DOHH2 (cell line): ENCODE results near the gene FGA.

Source experiments
- H3F3A ChIP-seq: fragments of 200-600 bp; sonication (generic), shearing (Covaris generic); 2 replicates; pipeline ENCODE4 v1.6.0; 2016; ENCODE audit warnings: antibody characterized with exemption, mild to moderate bottlenecking; ENCODE audit not compliant: control insufficient read depth, insufficient read depth
- H3K27ac ChIP-seq: fragments of 200-600 bp; sonication (generic); 2 replicates; pipeline ENCODE4 v1.5.1; 2014; ENCODE audit warnings: low read depth, mild to moderate bottlenecking, low read length, moderate library complexity
- H3K27me3 ChIP-seq: fragments of 200-600 bp; sonication (generic); 2 replicates; pipeline ENCODE4 v1.6.1; 2014; ENCODE audit warnings: mild to moderate bottlenecking, low read length, mixed read lengths; ENCODE audit not compliant: control insufficient read depth
- H3K36me3 ChIP-seq: fragments of 200-600 bp; sonication (generic); 2 replicates; pipeline ENCODE4 v1.6.1; 2014; ENCODE audit warnings: mild to moderate bottlenecking, low read length, moderate library complexity, mixed read lengths; ENCODE audit not compliant: control insufficient read depth
- H3K4me1 ChIP-seq: fragments of 200-600 bp; sonication (generic); 2 replicates; pipeline ENCODE4 v1.6.1; 2014; ENCODE audit warnings: mild to moderate bottlenecking, low read length, mixed read lengths; ENCODE audit not compliant: control insufficient read depth
- H3K4me2 ChIP-seq: fragments of 200-600 bp; sonication (generic); 2 replicates; pipeline ENCODE4 v1.6.0; 2014; ENCODE audit warnings: mild to moderate bottlenecking, low read length, moderate library complexity
- H3K4me3 ChIP-seq: fragments of 200-600 bp; sonication (generic); 2 replicates; pipeline ENCODE4 v1.5.1; 2014; ENCODE audit warnings: mild to moderate bottlenecking, low read length, mixed read lengths
- H3K79me2 ChIP-seq: fragments of 200-600 bp; sonication (generic); 2 replicates; pipeline ENCODE4 v1.6.1; 2014; ENCODE audit warnings: mild to moderate bottlenecking, low read length, mixed read lengths; ENCODE audit not compliant: control insufficient read depth
- H3K9me2 ChIP-seq: fragments of 200-600 bp; sonication (generic); replicated peaks from 2 replicates; pipeline ENCODE4 v1.6.1; 2014; ENCODE audit warnings: mild to moderate bottlenecking, low read length, mixed read lengths; ENCODE audit not compliant: control insufficient read depth
- H3K9me3 ChIP-seq: fragments of 200-600 bp; sonication (generic); 2 replicates; pipeline ENCODE4 v1.6.1; 2014; ENCODE audit warnings: antibody characterized with exemption, low read length, mixed read lengths; ENCODE audit not compliant: control insufficient read depth, insufficient read depth
- H4K20me1 ChIP-seq: fragments of 200-600 bp; sonication (generic); 2 replicates; pipeline ENCODE4 v1.6.0; 2014; ENCODE audit warnings: low read depth, mild to moderate bottlenecking, antibody characterized with exemption, low read length, moderate library complexity; ENCODE audit not compliant: control insufficient read depth, insufficient read depth
- CTCF ChIP-seq: fragments of 200-600 bp; sonication (generic); IDR thresholded peaks from one replicate; pipeline ENCODE4 v1.5.1; 2014; ENCODE audit warnings: antibody characterized with exemption, mild to moderate bottlenecking, low read depth, low read length; ENCODE audit not compliant: poor library complexity, severe bottlenecking
- EZH2phosphoT487 ChIP-seq: fragments of 200-600 bp; sonication (generic); IDR thresholded peaks from 2 replicates; pipeline ENCODE4 v1.6.1; 2017; ENCODE audit warnings: borderline replicate concordance, mild to moderate bottlenecking, antibody characterized with exemption, low read length, moderate library complexity, mixed read lengths

The FGA gene

GRCh38 chr4:154609532-154609931 is 19.0 kb upstream of the FGA start:
- Histone ChIP-seq H3K27me3 (0 out of 2 replicates have a peak, but pooled peaks cover 3% of the 10 kb centered on the region), H3K9me2 (no peaks in the 10 kb centered on the region), H3K4me1 (no peaks in the 10 kb centered on the region), H3K36me3 (no peaks in the 10 kb centered on the region), H4K20me1 (no peaks in the 10 kb centered on the region), H3F3A (no peaks in the 10 kb centered on the region), H3K4me3 (no peak overlapping the region), H3K4me2 (no peak overlapping the region), H3K27ac (no peak overlapping the region), H3K9me3 (no peaks in the 10 kb centered on the region), H3K79me2 (no peaks in the 10 kb centered on the region)
- no peak for TF ChIP-seq EZH2phosphoT487
- TF ChIP-seq CTCF, result no peak

GRCh38 chr4:154608361-154609252 is 18.1 kb upstream of the FGA start:
- no peak overlapping the region for H3K4me3 ChIP-seq
- no peaks in the 10 kb centered on the region for H3K4me1 ChIP-seq
- H3K79me2 ChIP-seq, result no peaks in the 10 kb centered on the region
- no peak overlapping the region for H3K4me2 ChIP-seq
- TF ChIP-seq EZH2phosphoT487 (no peak), CTCF (no peak)
- H4K20me1 ChIP-seq, result no peaks in the 10 kb centered on the region
- H3F3A ChIP-seq, result no peaks in the 10 kb centered on the region
- H3K36me3 ChIP-seq, result no peaks in the 10 kb centered on the region
- H3K9me3 ChIP-seq, result no peaks in the 10 kb centered on the region
- no peaks in the 10 kb centered on the region for H3K9me2 ChIP-seq
- no peak overlapping the region for H3K27ac ChIP-seq
- 0 out of 2 replicates have a peak, but pooled peaks cover 3% of the 10 kb centered on the region for H3K27me3 ChIP-seq

- Histone ChIP-seq H3K27ac (no peak overlapping the region), H4K20me1 (no peaks in the 10 kb centered on the region), H3K79me2 (no peaks in the 10 kb centered on the region), H3K27me3 (no peaks in the 10 kb centered on the region), H3K9me2 (no peaks in the 10 kb centered on the region), H3K4me3 (no peak overlapping the region), H3K36me3 (no peaks in the 10 kb centered on the region), H3K9me3 (no peaks in the 10 kb centered on the region), H3F3A (no peaks in the 10 kb centered on the region), H3K4me1 (no peaks in the 10 kb centered on the region), H3K4me2 (no peak overlapping the region)
- no peak for TF ChIP-seq EZH2phosphoT487
- TF ChIP-seq CTCF, result no peak
Observed at GRCh38 chr4:154606728-154607723, 16.5 kb upstream of the FGA start.
